C4-2B (cell line): ENCODE data around the gene DGKE.

Experiments
- CTCF ChIP-seq: fragments of 450-650 bp; conservative IDR thresholded peaks from 2 replicates; pipeline ENCODE4 v1.5.1; 2017; ENCODE audit warnings: mild to moderate bottlenecking
- ZFX ChIP-seq: fragments of 450-650 bp; IDR thresholded peaks from 2 replicates; pipeline ENCODE4 v1.6.1; 2017

GRCh38 chr17:56861899-56862298 is 27.9 kb downstream of the DGKE start:
- TF ChIP-seq CTCF (no peak), ZFX (no peak)
